GM21515 (cell line): ENCODE results near the gene FBXL7.

ENCODE experiments used
- ATAC-seq: cut with Tn5 transposase; IDR thresholded peaks from one replicate; pipeline ENCODE4 v1.9.1; 2021; ENCODE audit not compliant: unreplicated experiment

FBXL7 gene

GRCh38 chr5:15748266-15748665 is 248.3 kb downstream of the FBXL7 start:
- ATAC-seq = no peak

- ATAC-seq = no peak
Measured at GRCh38 chr5:15752663-15753285, 252.8 kb downstream of the FBXL7 start.

- ATAC-seq = no peak
Measured at GRCh38 chr5:15753752-15754151, 253.8 kb downstream of the FBXL7 start.

GRCh38 chr5:15757103-15757502 is 257.1 kb downstream of the FBXL7 start:
- ATAC-seq = no peak

GRCh38 chr5:15757619-15758018 is 257.6 kb downstream of the FBXL7 start:
- no peak for ATAC-seq

- ATAC-seq = no peak
Measured at GRCh38 chr5:15762668-15763067, 262.7 kb downstream of the FBXL7 start.

- no peak for ATAC-seq
Measured at GRCh38 chr5:15763754-15764153, 263.8 kb downstream of the FBXL7 start.

GRCh38 chr5:15768936-15769335 is 269.0 kb downstream of the FBXL7 start:
- no peak for ATAC-seq

- no peak for ATAC-seq
Measured at GRCh38 chr5:15772131-15772530, 272.2 kb downstream of the FBXL7 start.

- ATAC-seq = no peak
Measured at GRCh38 chr5:15774632-15775031, 274.7 kb downstream of the FBXL7 start.

GRCh38 chr5:15776346-15776745 is 276.4 kb downstream of the FBXL7 start:
- ATAC-seq = no peak

- no peak for ATAC-seq
Measured at GRCh38 chr5:15783734-15784133, 283.8 kb downstream of the FBXL7 start.

- ATAC-seq = no peak
Measured at GRCh38 chr5:15785531-15785981, 285.6 kb downstream of the FBXL7 start.

GRCh38 chr5:15786326-15786725 is 286.3 kb downstream of the FBXL7 start:
- ATAC-seq = no peak

- no peak for ATAC-seq
Measured at GRCh38 chr5:15786884-15787283, 286.9 kb downstream of the FBXL7 start.

- ATAC-seq = no peak
Measured at GRCh38 chr5:15787681-15788080, 287.7 kb downstream of the FBXL7 start.

- no peak for ATAC-seq
Measured at GRCh38 chr5:15789642-15790041, 289.7 kb downstream of the FBXL7 start.

- no peak for ATAC-seq
Measured at GRCh38 chr5:15790446-15791018, 290.6 kb downstream of the FBXL7 start.

- ATAC-seq = no peak
Measured at GRCh38 chr5:15791274-15791673, 291.3 kb downstream of the FBXL7 start.

GRCh38 chr5:15791859-15792258 is 291.9 kb downstream of the FBXL7 start:
- no peak for ATAC-seq

GRCh38 chr5:15794052-15794985 is 294.3 kb downstream of the FBXL7 start:
- ATAC-seq = no peak

GRCh38 chr5:15796096-15796495 is 296.1 kb downstream of the FBXL7 start:
- ATAC-seq = no peak
